AG20443 (cell line): ENCODE measurements around the gene SMCO4.
"Not testable (repeated sequence)": the region's sequence is repeated elsewhere in the genome, so short reads cannot be mapped to it uniquely, and the experiment has no call there.

ENCODE experiments used
- DNase-seq: peaks from one replicate; pipeline ENCODE4 v3.0.0; 2012; ENCODE audit warnings: low spot score, mixed read lengths

SMCO4 gene

GRCh38 chr11:93543292-93543977, at the start of gene SMCO4:
TSS of gene SMCO4 (minus strand) at chr11:93543391. CDS start at chr11:93479189, 64,202 bp downstream.
- peak; percentile 96 for DNase-seq

- no peak for DNase-seq
Observed at GRCh38 chr11:93591247-93591898, 48.2 kb upstream of the SMCO4 start.

- DNase-seq: no peak
Observed at GRCh38 chr11:93589347-93589746, 46.2 kb upstream of the SMCO4 start.

- no peak for DNase-seq
Observed at GRCh38 chr11:93587858-93588581, 44.8 kb upstream of the SMCO4 start.

- not testable (repeated sequence) for DNase-seq
Observed at GRCh38 chr11:93587425-93587824, 44.2 kb upstream of the SMCO4 start.

- DNase-seq: peak; percentile 93
Observed at GRCh38 chr11:93585758-93586157, 42.6 kb upstream of the SMCO4 start.

GRCh38 chr11:93583490-93583889, 40.3 kb upstream of the SMCO4 start:
- no peak for DNase-seq

- no peak for DNase-seq
Observed at GRCh38 chr11:93579187-93579751, 36.1 kb upstream of the SMCO4 start.

- DNase-seq: peak; percentile 42
Observed at GRCh38 chr11:93577286-93577685, 34.1 kb upstream of the SMCO4 start.

- DNase-seq: peak; percentile 28
Observed at GRCh38 chr11:93576870-93577269, 33.7 kb upstream of the SMCO4 start.

- no peak for DNase-seq
Observed at GRCh38 chr11:93574638-93575220, 31.5 kb upstream of the SMCO4 start.

GRCh38 chr11:93573184-93573583, 30.0 kb upstream of the SMCO4 start:
- no peak for DNase-seq

- DNase-seq: no peak
Observed at GRCh38 chr11:93572621-93573020, 29.4 kb upstream of the SMCO4 start.

GRCh38 chr11:93572171-93572570, 29.0 kb upstream of the SMCO4 start:
- no peak for DNase-seq

GRCh38 chr11:93571612-93572011, 28.4 kb upstream of the SMCO4 start:
- DNase-seq: no peak

- DNase-seq: peak; percentile 76
Observed at GRCh38 chr11:93570759-93571413, 27.7 kb upstream of the SMCO4 start.

- DNase-seq: no peak
Observed at GRCh38 chr11:93569496-93569895, 26.3 kb upstream of the SMCO4 start.

- DNase-seq: no peak
Observed at GRCh38 chr11:93568726-93569125, 25.5 kb upstream of the SMCO4 start.

- peak; percentile 63 for DNase-seq
Observed at GRCh38 chr11:93567401-93567895, 24.3 kb upstream of the SMCO4 start.

GRCh38 chr11:93564895-93565294, 21.7 kb upstream of the SMCO4 start:
- DNase-seq: no peak

GRCh38 chr11:93563857-93564256, 20.7 kb upstream of the SMCO4 start:
- DNase-seq: no peak
